Measurements from ENCODE around the gene MTOR.

The MTOR gene

DNA sequence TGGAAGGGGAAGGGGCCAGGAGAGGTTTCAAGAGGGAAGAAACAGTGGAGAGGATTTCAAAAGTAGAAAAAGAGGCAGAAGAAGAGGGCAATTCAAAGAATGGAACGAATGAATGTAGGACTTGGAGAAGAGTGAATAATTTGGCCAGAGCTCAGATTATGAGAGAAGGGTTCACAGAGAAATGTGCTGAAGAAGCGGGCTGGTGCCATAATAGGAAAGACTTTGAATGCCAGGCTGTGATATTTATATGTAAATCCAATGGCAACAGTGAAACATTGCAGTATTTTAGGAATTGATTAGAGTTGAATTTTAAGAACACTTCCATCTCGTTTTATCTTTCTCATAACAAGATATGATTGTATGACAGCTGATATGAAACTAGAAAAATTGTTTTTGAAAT is 109.2 kb downstream of the MTOR start:
- in situ Hi-C loops (cut with MboI; ENCODE audit: low sequenced_read_pairs) = no loop called here

DNA sequence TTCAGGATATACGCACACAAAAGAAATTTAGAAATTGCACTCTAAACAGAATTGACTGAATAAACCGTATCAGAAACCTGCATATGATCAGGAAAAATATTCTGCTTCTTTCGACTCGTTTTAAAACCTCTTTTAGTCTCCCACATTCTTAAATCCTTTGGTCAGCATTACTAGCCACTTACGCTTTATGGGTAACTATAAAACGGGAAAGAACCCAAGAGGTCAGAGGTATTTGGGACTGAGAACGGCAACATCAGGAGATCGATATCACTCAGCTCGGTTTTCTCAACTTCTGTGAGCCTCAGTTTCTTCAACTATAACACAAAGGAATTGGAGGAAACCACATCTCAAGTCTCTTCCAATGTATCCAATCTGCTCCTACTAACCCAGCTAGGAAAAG is 109.6 kb downstream of the MTOR start:
- in situ Hi-C loops (cut with MboI; ENCODE audit: low sequenced_read_pairs) = no loop called here

DNA sequence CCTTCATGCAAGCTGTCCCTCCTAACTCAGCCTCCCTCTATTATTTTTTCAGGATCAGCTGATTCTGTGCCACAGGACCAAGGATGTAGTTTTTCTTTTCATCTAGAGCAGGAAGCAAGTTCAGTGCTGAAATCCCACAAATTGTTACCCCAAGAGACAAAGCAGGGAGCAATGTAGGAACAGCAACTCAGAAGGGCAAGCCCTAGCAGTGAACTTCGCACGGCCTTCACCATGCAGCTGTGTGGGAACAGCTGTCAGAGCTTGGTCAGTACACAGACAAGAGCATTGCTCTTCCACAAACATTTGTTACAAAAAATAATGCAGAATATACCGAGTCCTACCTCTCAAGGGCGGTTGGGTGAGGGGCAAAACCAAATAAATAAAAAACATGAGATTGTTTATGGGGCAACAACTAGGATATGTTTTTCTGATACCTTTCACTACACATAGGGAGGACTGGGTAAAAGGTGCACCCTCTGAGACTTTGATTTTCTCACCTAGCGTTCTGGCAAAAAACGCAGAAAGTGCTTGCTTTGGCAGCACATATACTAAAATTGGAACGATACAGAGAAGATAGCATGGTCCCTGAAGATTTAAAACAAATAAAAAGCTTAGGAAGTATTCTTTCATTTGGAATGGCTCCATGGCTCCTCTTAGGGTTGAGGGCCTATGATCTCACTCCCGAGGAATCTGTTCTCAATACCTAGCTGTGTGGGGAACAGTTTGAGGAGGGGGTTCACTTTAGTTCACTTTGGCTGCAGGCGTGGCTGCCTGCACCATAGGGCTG is 110.3 kb downstream of the MTOR start:
- in situ Hi-C loops (cut with MboI; ENCODE audit: low sequenced_read_pairs) = no loop called here

DNA sequence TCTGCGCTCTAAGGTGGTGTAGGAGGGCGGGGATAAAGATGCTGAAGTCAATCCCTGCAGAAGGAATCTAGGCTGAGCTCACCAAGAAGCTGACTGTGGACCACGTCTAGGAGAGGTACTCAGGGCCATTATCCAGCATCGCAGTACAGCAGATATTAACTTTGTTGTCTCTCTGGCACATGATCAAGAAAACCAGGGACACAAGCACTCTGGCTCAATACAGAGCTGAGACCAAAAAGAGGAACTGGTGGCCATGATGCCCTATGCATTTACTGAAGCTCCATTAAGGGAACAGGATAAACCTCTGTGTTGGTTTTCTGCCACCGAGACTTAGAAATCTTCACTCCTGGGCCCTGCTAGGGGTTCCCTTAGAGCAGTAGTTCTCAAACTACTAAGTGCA is 111.2 kb downstream of the MTOR start:
- in situ Hi-C loops (cut with MboI; ENCODE audit: low sequenced_read_pairs) = no loop called here

DNA sequence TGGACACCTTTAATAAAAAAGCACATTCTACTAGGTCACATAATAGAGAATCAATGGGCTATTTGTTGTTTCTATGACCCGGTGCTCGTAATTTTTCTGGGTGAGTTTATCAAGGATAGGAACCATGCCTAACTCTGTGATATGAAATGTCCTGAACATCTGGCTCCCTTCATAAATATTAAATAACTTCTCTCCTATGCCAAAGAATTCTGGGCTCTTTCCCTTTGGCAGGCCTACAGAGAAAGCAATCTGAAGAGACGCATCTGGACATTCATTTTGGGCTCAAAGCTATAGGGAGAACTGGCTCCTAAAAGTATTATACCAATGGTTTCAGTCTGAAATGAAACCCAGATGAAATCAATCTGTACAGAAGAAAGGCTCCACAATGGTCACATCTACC is 112.0 kb downstream of the MTOR start:
- in situ Hi-C loops (cut with MboI; ENCODE audit: low sequenced_read_pairs) = no loop called here

DNA sequence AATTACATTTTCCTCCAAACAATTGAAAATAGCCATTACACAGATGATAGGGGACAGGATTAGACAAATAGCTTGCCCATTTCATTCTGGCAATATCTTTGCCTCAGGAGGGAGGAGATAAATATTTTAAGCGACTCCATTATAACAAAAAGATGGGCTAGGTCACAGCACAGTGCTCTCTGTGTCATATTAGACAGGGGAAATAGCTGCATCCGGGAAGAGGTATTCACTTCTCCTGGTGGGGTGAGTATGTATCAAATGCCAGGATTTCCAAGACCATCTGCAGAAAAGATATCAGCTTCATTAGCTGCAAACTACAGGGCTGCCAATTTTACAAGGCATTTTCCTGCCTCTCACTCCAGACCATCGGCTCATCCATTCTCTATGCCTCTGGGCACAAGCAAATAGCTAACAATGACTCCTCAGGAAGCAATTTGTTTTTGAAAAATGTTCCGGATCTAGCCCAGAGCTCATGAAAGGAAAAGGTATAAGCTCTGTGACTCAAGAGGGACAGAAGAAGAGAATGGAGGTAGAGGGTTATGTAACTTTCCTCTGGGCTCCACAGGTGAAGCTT is 115.1 kb downstream of the MTOR start:
- in situ Hi-C loops (cut with MboI; ENCODE audit: low sequenced_read_pairs) = no loop called here

DNA sequence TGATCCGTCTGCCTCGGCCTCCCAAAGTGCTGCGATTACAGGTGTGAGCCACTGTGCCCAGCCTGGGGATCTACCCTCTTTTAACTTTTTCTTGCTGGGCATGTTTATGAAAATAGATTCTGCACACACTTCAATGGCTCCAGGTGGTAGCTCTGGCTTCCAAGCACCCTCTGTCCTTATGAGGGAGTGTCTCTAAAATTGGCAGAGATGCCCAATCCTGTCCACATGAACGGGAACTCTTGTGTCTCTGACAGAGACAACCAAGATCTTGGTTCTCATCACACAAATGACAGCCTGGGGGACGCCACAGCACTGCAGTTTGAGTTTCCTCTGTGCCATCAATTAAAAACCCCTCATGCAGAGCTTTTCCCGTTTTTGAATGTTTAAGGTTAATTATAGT is 116.6 kb downstream of the MTOR start:
- in situ Hi-C loops (cut with MboI; ENCODE audit: low sequenced_read_pairs) = no loop called here

DNA sequence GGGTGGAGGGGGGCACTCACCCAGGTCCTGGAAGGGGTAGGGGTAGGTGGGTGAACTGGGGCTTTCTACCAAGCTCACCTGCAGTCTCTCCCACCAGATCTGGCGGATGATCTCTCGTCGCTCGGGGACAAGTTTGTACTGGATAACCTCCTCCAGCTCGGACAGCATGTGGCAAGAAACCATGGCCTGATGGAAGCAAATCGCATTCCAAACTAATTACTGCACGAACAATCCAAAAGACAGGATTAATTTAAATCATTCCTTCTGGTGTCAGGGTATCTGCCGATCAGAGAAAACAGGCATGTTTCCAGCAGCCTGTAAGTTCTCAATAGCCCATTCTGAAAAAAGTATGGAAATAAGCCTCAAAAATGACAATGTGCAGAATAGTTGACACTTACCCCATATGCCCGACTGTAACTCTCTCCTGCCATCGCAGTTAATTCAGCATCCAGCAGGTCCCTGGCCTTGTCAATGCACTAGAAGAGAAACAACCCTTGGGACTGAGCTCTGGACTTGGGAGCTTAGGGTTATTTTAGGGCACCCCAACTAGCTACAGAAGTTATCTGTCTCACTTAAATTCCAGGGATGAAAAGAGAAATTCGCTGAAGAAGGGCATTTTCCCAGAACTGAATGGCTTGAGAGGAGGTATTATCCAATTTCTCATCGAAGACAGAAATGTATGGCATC is 117.6 kb downstream of the MTOR start:
- in situ Hi-C loops (cut with MboI; ENCODE audit: low sequenced_read_pairs) = no loop called here

DNA sequence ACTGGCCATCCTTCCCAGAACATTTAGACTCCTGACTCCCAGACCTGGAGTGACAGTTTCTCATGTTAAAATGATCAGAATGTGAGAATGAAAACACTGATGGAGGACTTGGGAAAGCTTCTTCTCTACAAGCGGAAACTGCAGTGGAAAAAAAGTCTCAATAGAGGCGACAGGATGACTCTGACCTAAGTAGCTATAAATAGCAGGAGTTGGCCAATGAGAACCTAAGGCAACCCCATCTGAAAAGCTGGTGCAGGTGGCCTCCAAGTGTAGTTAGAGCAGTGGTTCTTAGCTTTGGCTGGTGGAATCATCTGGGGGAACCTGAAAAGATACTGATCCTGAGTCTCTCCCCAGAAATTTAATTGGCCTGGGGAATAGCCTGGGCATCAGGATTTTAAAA is 118.4 kb downstream of the MTOR start:
- in situ Hi-C loops (cut with MboI; ENCODE audit: low sequenced_read_pairs) = no loop called here

DNA sequence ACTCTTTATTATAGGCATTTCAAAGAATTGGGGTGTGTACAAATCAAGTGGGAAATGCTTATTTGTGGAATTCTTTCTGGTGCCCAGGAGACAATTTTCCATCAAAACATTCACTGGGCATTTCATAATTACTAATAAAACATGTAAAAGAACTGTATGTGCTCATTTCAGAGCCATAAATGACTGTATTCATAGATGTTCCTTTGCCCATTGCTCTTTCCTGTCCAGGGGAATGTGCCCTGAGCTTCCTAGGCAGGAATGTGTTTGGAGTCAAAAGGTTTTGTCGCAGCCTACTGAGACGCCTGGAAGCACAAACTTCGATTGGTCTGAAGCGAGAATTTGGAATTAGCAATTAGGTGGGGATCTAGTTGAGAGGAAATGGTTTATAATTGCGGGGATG is 119.0 kb downstream of the MTOR start:
- in situ Hi-C loops (cut with MboI; ENCODE audit: low sequenced_read_pairs) = no loop called here

DNA sequence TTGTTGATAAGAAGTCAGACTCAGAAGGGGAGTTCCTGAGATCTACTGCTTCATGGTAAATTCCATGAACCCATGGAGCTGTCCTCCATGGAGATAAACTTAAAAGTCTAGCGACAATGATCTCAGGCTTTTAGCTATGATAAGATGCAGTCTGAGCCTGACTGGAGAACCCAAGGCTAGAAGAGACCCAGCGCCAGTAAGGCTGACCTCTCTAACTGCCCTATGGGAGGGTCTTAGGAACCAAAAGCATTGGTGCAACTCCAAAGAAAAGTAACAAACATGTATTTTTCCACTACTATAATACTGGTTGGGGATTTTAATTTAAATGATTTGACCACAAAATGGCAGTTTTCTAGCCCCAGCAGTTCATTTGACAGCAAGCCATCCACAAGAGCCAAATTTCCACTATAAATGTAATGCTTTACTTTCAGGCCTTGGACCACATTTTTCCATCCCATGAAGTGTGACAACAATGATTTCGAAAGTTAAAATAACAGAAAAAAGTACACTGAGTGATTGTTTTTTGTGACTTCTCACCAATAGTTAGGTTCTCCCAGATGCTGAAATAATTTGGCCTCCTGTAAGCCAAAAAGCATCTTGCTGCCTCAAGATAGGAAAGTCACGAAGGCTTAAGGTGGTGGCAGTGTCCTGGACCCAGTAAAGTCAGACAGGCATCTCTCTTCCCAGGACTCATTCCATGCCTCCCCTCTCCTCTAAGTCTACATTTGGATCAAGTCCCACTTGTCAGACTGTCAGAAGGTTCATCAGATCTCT is 119.5 kb downstream of the MTOR start:
- in situ Hi-C loops (cut with MboI; ENCODE audit: low sequenced_read_pairs) = no loop called here

DNA sequence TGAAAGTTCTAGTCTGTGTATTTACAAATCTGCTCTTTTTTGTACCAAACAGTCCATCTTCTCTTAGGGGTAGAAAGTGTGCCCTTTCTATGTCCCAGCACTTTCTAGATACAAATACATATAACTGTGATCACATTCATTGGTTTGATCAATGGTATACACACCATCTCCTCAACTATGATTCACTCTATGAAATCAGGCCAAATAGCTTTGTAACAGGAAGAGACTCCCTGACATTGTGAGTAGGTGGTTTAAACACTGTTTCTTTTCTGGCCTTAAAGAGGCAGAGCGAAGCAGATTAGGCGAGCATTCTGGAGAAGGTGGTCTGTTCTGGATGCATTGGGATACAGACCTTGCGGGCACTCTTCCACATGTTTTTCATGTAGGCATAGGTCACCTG is 123.4 kb downstream of the MTOR start:
- in situ Hi-C loops (cut with MboI; ENCODE audit: low sequenced_read_pairs) = no loop called here

DNA sequence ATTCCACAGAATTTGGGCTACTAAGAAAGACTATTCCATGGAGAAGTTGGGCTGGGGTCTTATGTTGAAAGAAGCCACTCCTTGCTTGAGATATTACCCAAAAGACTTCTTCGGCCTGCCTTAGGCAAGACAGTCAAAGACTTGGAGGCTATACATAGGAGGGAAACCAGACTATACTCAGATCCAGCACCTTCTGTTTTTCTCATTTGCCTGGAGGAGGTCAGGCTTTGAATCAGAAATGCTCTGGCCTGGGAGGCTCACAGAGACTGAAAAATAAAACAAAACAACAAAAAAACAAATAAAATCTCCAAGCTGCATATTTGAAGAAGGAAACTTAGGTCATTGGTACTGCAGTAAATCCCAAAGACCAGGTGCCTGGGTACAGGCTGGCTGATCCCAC is 124.3 kb downstream of the MTOR start:
- in situ Hi-C loops (cut with MboI; ENCODE audit: low sequenced_read_pairs) = no loop called here

DNA sequence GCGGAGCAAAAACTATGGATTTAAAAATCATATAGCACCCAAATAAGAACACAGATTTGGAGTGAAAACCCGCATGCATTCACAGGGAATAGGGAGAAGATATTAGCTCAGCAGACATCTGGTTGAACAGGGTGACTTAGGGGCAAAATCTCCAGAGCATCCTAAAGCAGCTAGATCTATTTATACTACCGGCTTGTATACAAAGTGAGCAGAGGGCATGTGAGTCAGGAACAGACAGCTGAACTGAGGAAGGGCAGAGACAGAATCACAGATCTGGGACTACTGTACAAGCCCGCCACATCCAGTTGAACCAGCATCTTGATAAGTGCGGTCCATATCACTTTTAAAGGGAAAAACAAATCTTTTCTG is 127.5 kb downstream of the MTOR start:
- in situ Hi-C loops (cut with MboI; ENCODE audit: low sequenced_read_pairs) = no loop called here

DNA sequence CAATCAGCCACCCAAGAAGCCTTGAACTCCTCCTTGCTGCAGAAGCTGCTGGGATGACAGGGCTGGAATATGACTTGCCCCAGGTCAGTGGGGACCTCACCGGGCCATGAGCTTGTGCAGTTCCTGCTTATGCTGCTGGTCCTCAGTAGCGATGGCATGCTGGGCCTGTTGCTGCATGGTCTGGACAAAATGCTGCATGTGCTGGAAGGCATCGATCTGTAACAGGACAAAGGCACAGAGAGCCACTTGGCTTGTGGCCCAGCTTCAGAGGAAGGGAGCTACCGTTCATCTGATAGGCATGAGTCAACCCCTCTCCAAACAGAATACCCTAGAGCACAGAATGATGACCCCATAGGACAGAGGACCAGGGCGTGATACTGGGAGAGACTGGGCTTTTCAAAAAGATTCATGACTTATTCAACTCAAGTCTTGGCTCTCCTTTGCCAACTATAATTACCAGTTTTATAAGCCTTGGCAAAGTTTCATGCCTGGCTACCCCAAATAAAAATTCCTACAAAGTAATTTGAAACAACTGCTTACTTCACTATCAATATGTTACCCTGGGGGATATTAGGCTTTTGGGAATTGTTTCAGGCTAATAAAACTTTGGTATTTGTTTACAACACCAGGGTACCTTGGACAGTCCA is 128.0 kb downstream of the MTOR start:
- in situ Hi-C loops (cut with MboI; ENCODE audit: low sequenced_read_pairs) = no loop called here

DNA sequence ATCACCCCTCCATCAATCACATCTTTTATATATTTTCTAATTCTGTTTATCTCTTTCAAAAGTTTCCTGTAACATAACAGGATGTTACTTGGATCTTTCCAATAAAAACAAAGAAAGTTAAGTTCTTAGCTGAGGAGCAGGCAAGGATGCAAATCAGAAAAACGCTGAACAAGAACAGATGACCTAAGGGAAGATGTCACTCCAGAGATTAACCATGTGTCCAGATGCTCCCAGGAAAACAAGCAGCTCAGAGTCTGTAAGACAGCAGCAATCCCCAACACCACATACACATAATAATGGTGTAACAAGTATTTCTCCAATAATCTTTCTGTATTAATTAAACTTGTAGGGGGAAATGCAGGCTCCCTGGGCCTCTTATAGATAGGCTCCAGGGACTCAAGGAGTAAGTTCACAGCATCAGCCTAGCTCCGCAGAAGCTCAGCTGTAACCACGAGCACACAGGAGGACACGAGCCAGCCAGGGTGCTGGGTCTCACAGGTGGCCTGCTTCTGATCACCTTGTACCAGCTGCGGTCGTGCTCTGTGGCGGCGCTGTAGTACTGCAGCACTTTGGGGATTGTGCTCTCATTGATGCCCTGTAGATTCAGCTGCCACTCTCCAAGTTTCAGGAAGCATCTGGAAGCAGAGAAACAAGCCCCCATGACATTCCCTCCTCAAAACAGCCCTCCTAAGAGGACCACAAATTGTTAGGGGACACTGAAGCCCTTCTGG is 129.6 kb downstream of the MTOR start:
- in situ Hi-C loops (cut with MboI; ENCODE audit: low sequenced_read_pairs) = no loop called here

DNA sequence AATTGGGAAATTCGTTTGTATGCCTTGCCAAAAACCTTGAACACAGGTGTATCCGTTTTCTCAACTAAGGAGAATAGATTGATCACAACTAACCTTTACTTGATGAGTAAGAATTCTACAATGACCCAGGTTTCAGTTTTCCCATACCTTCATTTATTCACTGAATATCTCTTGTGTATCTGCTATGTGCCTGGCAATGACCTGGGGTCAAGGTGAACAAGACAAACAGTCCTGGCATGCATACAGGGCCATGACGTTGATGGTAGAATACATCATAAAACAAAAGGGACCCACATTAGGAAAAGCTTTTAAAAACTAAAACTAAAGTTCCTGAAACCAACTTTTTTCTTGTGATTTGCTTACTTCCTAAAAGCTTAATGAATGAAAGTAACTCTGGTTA is 130.5 kb downstream of the MTOR start:
- in situ Hi-C loops (cut with MboI; ENCODE audit: low sequenced_read_pairs) = no loop called here

DNA sequence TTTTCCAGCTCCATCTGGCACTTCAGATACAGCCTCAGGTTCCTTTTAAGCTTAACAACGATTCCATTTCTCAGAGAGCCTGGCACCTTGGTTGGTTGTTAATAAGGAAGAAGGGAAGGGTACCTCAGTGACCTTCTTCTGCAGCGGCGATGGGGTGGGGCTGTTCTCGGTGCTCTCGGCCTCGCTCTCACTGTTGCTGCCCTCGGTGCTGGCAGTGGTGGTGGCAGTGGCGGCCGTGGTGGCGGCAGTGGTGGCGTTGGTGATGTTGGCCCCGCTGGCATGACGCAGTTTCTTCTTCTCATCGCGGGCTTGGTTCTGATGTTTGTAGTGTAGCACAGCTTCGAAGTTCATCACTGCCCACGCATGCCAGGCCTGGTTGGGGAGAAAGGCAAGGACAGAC is 131.9 kb downstream of the MTOR start:
- in situ Hi-C loops (cut with MboI; ENCODE audit: low sequenced_read_pairs) = no loop called here

DNA sequence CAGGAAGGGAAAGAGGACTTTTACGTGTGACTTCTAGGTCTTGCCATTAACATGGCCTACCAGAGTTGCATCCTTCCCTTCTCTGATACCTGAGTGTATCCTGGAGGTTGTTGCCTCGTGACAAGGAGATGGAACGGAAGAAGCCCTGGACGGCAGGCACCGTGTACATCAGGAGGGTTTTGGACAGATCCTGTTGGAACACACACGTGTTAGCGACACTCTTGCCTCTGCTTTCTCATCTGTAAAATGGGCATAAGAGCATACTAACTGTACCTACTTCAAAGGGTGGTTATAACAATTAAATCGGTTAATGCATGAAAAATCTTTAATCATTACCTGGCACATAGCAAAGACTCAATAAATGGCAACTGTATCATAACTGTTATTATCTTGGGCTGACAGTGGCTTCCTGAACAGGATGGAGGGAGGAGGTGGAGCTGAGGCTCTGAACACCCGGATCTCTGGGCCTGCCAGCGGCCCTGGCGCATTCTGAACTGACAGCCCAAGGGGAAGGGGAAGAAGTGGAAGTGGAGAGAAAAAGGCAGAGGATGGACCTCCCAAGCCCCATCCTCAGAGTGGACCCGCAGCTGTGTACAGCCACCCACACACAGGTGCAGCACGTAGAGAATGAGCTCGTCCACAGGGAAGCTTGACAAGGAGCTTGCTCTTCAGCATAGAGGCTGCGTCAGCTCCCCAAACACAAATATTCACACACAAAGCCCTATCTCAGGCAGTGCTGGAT is 132.5 kb downstream of the MTOR start:
- in situ Hi-C loops (cut with MboI; ENCODE audit: low sequenced_read_pairs) = no loop called here

DNA sequence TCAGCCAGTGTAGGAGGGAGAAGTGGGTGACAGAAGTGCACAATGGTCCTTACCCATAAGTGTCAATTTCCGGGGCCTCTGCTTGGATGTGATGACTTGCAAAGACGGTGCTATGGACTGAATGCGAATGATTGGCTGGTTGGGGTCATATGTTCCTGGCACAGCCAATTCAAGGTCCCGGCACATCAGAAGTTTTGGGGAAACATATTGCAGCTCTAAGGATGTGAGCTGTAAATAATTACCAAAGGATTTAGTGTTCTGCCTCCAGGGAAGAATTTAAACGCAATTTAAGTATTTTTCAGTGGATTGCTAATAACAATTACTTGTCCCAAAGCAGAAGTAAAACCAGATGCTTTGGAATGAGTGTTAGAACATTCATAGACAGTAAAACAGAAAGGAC is 135.8 kb downstream of the MTOR start:
- in situ Hi-C loops (cut with MboI; ENCODE audit: low sequenced_read_pairs) = no loop called here

All from HL-60/S4 treated with phorbol 12-myristate 13-acetate at 8.2 ng/mL for 4 days and 3 days (cell line).